ENCODE data around the gene DISC1. TPM values are rescaled to one million over a fixed set of nuclear protein-coding genes. Genes with fewer than 3 reads are reported as not detected.
"Not testable (repeated sequence)": the region's sequence is repeated elsewhere in the genome, so short reads cannot be mapped to it uniquely, and the experiment has no call there.

Gene DISC1
- total RNA-seq, 1 donor from 2014 or later = 3.5 TPM

- Histone ChIP-seq H3K36me3 (no peaks in the 10 kb centered on the region), H3K4me3 (no peak overlapping the region)
- intact Hi-C loops (cut with micrococcal nuclease) = no loop called here
These were observed 12.9 kb upstream of the DISC1 start for GRCh38 chr1:231613419-231614349.

GRCh38 chr1:231616667-231617066, 9.9 kb upstream of the DISC1 start:
- no peak overlapping the region for H3K4me3 ChIP-seq
- no peak for TF ChIP-seq CTCF (IDR thresholded peaks at IDR 0.05; ENCODE audit: borderline replicate concordance)
- no peak for DNase-seq
- H3K27ac ChIP-seq (replicated peaks) = no peak overlapping the region
- H3K27me3 ChIP-seq (ENCODE audit: low read depth) = no peaks in the 10 kb centered on the region
- H3K36me3 ChIP-seq = no peaks in the 10 kb centered on the region
- intact Hi-C loops (cut with micrococcal nuclease) = no loop called here
- H3K4me1 ChIP-seq = peaks cover 21% of the 10 kb centered on the region
- no peaks in the 10 kb centered on the region for H3K9me3 ChIP-seq (replicated peaks)

More at GRCh38 chr1:231613419-231614349, 12.9 kb upstream of the DISC1 start:
- Histone ChIP-seq H3K27ac (replicated peaks) (no peak overlapping the region), H3K4me1 (peaks cover 11% of the 10 kb centered on the region), H3K27me3 (ENCODE audit: low read depth) (no peaks in the 10 kb centered on the region), H3K9me3 (replicated peaks) (no peaks in the 10 kb centered on the region)
- TF ChIP-seq CTCF (IDR thresholded peaks at IDR 0.05; ENCODE audit: borderline replicate concordance) = no peak
- no peak for DNase-seq

GRCh38 chr1:231618609-231619256, 7.9 kb upstream of the DISC1 start:
- Histone ChIP-seq H3K4me1 (peaks cover 21% of the 10 kb centered on the region), H3K9me3 (replicated peaks) (no peaks in the 10 kb centered on the region), H3K36me3 (no peaks in the 10 kb centered on the region), H3K27ac (replicated peaks) (peak overlapping the region; percentile 37), H3K4me3 (no peak overlapping the region), H3K27me3 (ENCODE audit: low read depth) (peaks cover 10% of the 10 kb centered on the region)
- DNase-seq = no peak
- intact Hi-C loops (cut with micrococcal nuclease) = no loop called here
- TF ChIP-seq CTCF (IDR thresholded peaks at IDR 0.05; ENCODE audit: borderline replicate concordance) = no peak

GRCh38 chr1:231619257-231619634, 7.3 kb upstream of the DISC1 start:
- H3K4me3 ChIP-seq = no peak overlapping the region
- H3K9me3 ChIP-seq (replicated peaks) = no peaks in the 10 kb centered on the region
- DNase-seq = no peak
- peaks cover 14% of the 10 kb centered on the region for H3K27me3 ChIP-seq (ENCODE audit: low read depth)
- peaks cover 21% of the 10 kb centered on the region for H3K4me1 ChIP-seq
- TF ChIP-seq CTCF (IDR thresholded peaks at IDR 0.05; ENCODE audit: borderline replicate concordance) = no peak
- intact Hi-C loops (cut with micrococcal nuclease) = no loop called here
- H3K36me3 ChIP-seq = no peaks in the 10 kb centered on the region
- peak overlapping the region; percentile 37 for H3K27ac ChIP-seq (replicated peaks)

- H3K27me3 ChIP-seq (ENCODE audit: low read depth) = peaks cover 14% of the 10 kb centered on the region
- H3K9me3 ChIP-seq (replicated peaks); H3K27ac ChIP-seq (replicated peaks); DNase-seq; intact Hi-C loops (cut with micrococcal nuclease); H3K4me3 ChIP-seq; H3K36me3 ChIP-seq: not testable (repeated sequence)
- peaks cover 43% of the 10 kb centered on the region for H3K4me1 ChIP-seq
These were observed 1.5 kb upstream of the DISC1 start for GRCh38 chr1:231625042-231625441.
